ENCODE data around the gene GBX1. TPM values are rescaled to one million over a fixed set of nuclear protein-coding genes. Genes with fewer than 3 reads are reported as not detected.

GBX1 gene
- total RNA-seq, 3 donors from 2014 or later, result not detected

- Histone ChIP-seq H3K9me3 (no peaks in the 10 kb centered on the region), H3K27ac (no peak overlapping the region), H3K4me1 (no peaks in the 10 kb centered on the region), H3K4me3 (no peak overlapping the region), H3K36me3 (no peaks in the 10 kb centered on the region), H3K27me3 (no peaks in the 10 kb centered on the region)
- intact Hi-C loops (cut with DNase I; ENCODE audit: low total_unique reads), result no loop called here
- TF ChIP-seq POLR2AphosphoS5 (IDR thresholded peaks at IDR 0.05), result no peak
- TF ChIP-seq POLR2A (IDR thresholded peaks at IDR 0.05), result no peak
- TF ChIP-seq, protein P1, sequence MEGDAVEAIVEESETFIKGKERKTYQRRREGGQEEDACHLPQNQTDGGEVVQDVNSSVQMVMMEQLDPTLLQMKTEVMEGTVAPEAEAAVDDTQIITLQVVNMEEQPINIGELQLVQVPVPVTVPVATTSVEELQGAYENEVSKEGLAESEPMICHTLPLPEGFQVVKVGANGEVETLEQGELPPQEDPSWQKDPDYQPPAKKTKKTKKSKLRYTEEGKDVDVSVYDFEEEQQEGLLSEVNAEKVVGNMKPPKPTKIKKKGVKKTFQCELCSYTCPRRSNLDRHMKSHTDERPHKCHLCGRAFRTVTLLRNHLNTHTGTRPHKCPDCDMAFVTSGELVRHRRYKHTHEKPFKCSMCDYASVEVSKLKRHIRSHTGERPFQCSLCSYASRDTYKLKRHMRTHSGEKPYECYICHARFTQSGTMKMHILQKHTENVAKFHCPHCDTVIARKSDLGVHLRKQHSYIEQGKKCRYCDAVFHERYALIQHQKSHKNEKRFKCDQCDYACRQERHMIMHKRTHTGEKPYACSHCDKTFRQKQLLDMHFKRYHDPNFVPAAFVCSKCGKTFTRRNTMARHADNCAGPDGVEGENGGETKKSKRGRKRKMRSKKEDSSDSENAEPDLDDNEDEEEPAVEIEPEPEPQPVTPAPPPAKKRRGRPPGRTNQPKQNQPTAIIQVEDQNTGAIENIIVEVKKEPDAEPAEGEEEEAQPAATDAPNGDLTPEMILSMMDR (IDR thresholded peaks at IDR 0.05), result no peak
- DNase-seq (ENCODE audit: low spot score in 2 of 2), result no peak
Measured at GRCh38 chr7:151150388-151150787, 17.1 kb downstream of the GBX1 start.

DNA sequence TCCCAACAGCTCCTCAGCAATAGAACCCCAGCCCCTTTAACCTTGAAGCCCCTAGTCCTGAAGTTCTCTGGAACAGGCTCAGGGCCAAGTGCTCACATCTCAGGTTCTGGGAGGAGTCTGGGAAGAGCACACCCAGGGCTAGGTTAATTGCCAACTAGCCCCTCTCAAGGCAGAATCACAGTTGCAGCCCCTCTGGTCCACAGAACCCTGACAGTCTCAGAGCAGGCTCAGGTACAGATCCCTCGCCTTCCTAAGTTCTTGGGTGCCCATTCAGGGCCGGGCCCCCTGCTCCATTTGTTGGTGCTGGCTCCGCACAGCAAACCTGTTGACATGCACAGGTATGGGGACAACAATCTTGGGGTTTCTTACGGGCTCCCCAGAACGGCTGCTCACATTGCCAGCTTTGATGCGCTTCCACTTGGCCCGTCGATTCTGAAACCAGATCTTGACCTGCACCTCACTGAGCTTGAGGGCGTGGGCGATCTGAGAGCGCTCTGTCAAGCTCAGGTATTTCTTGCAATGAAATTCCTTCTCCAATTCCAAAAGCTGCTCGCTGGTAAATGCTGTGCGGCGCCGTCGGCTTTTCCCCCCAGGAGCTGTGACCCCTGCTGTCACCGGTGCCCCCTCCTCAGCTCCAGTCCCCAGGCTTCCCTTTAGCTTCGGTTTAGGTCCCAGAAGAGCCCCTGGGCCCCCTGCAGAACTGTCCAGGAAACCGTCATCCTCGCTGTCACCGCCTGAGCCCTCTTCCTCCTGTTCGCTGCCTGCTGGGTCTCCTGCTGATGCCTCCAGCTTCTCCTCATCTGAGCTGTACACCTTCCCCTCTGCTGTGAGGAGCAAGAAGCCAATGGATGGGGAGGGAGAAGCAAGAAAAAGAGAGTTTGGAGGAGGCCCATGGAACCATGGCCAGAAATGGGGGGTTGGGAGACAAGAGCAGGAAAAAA lies 18.9 kb downstream of the GBX1 start:
- intact Hi-C loops (cut with DNase I; ENCODE audit: low total_unique reads), result no loop called here
- Histone ChIP-seq H3K36me3 (no peaks in the 10 kb centered on the region), H3K27ac (no peak overlapping the region), H3K9me3 (no peaks in the 10 kb centered on the region), H3K4me1 (no peaks in the 10 kb centered on the region), H3K4me3 (no peak overlapping the region), H3K27me3 (no peaks in the 10 kb centered on the region)
- DNase-seq (ENCODE audit: low spot score in 2 of 2), result peak in 1 of 2 donors; percentile 16
- TF ChIP-seq POLR2AphosphoS5 (IDR thresholded peaks at IDR 0.05), result no peak
- TF ChIP-seq, protein P1 (IDR thresholded peaks at IDR 0.05), result no peak
- TF ChIP-seq POLR2A (IDR thresholded peaks at IDR 0.05), result no peak

DNA sequence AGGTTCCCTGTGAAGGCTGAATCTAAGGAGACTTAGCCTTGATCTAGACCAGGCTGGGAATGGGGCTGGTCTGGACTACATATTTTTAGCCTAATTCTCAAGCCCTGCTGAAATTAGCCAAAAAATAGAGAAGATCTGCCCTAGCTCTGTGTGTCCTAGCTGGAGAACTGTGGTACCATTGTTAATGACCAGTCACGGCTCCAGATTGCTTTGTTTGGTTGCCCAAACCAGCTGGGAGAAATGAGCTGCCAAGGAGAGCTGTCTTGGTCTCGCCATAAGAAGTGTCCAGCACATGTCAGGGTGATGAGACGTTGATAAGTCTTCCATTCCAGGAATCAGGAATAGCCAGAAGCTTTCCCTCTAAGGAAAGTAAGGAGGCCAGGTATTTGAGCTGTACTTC lies 20.7 kb downstream of the GBX1 start:
- no peak for DNase-seq (ENCODE audit: low spot score in 2 of 2)
- intact Hi-C loops (cut with DNase I; ENCODE audit: low total_unique reads), result no loop called here
- Histone ChIP-seq H3K4me3 (no peak overlapping the region), H3K27ac (no peak overlapping the region), H3K27me3 (no peaks in the 10 kb centered on the region), H3K36me3 (peaks cover 3% of the 10 kb centered on the region), H3K4me1 (no peaks in the 10 kb centered on the region), H3K9me3 (no peaks in the 10 kb centered on the region)
- TF ChIP-seq POLR2AphosphoS5 (IDR thresholded peaks at IDR 0.05), result no peak
- TF ChIP-seq, protein P1 (IDR thresholded peaks at IDR 0.05), result no peak
- no peak for TF ChIP-seq POLR2A (IDR thresholded peaks at IDR 0.05)

DNA sequence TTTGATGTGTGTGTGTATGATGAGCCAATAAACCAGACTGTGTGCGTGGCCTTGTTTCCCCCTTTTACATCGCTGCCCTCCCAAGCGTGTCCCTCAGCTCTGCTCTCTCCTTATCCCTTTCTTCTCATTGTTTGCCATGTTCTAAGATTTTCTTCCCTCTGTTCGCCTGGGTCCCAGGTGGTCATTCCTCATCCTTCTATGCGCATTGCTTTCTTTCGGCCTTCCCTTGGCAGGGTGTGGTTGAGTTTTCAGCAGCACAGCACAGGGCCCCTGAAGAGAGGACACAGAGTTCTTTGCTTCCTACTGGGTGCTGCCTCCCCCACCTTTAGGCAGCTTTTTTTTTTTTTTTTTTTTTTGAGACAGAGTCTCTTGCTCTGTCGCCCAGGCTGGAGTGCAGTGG lies 23.1 kb downstream of the GBX1 start:
- Histone ChIP-seq H3K27ac (no peak overlapping the region), H3K4me1 (no peaks in the 10 kb centered on the region), H3K9me3 (no peaks in the 10 kb centered on the region), H3K4me3 (no peak overlapping the region), H3K36me3 (peaks cover 3% of the 10 kb centered on the region), H3K27me3 (no peaks in the 10 kb centered on the region)
- DNase-seq (ENCODE audit: low spot score in 2 of 2), result peak in 1 of 2 donors; percentile 7
- no peak for TF ChIP-seq POLR2A (IDR thresholded peaks at IDR 0.05)
- TF ChIP-seq, protein P1 (IDR thresholded peaks at IDR 0.05), result no peak
- TF ChIP-seq POLR2AphosphoS5 (IDR thresholded peaks at IDR 0.05), result no peak
- intact Hi-C loops (cut with DNase I; ENCODE audit: low total_unique reads), result no loop called here

DNA sequence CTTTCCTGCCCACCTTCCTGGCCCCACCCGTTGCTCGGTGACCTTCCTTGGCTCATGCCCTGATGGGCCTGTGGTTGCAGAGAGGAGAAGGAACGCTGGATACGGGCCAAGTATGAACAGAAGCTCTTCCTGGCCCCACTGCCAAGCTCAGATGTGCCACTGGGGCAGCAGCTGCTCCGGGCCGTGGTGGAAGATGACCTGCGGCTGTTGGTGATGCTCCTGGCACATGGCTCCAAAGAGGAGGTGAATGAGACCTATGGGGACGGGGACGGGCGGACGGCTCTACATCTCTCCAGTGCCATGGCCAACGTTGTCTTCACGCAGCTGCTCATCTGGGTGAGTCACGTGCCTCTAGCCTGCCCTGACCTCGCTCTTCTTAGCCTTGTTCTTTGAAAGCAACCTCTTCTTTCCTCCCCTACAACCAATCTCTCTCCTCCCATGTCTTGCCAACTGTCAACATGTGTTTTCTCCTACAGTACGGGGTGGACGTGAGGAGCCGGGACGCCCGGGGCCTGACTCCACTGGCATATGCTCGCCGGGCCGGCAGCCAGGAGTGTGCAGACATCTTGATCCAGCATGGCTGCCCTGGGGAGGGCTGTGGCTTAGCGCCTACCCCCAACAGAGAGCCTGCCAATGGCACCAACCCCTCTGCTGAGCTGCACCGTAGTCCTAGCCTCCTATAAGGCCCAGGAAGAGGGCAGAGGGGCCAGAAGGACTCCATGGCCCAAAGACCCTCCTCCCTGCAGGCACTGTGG lies 24.1 kb downstream of the GBX1 start:
- Histone ChIP-seq H3K36me3 (peaks cover 3% of the 10 kb centered on the region), H3K4me1 (no peaks in the 10 kb centered on the region), H3K4me3 (no peak overlapping the region), H3K27ac (no peak overlapping the region), H3K27me3 (no peaks in the 10 kb centered on the region), H3K9me3 (no peaks in the 10 kb centered on the region)
- intact Hi-C loops (cut with DNase I; ENCODE audit: low total_unique reads), result no loop called here
- TF ChIP-seq POLR2AphosphoS5 (IDR thresholded peaks at IDR 0.05) (no peak), POLR2A (IDR thresholded peaks at IDR 0.05) (no peak)
- TF ChIP-seq, protein P1 (IDR thresholded peaks at IDR 0.05), result no peak
- DNase-seq (ENCODE audit: low spot score in 2 of 2), result peak in 1 of 2 donors; percentile 17

All from breast epithelium (tissue), 4 donors.